Glomerular endothelial cell (primary cell): ENCODE data around the gene TF. TPM values are rescaled to one million over a fixed set of nuclear protein-coding genes. Genes with fewer than 3 reads are reported as not detected.

Experiments
- DNase-seq: peaks from one replicate; pipeline ENCODE4 v3.0.0-alpha.2; 2011; ENCODE audit warnings: low read depth, low spot score; ENCODE audit errors: extremely low read depth
- total RNA-seq: library from RNA; depleted of rRNA; stranded (reverse); fragments of >200 nt; gene quantifications from 2 replicates; pipeline ENCODE4 v1.2.3, GENCODE V29; 2015

The TF gene
- total RNA-seq, 1 donor from 2014 or later = 0.12 TPM

GRCh38 chr3:133833880-133834620 is 87.9 kb downstream of the TF start:
- no peak for DNase-seq

- DNase-seq = no peak
Measured at GRCh38 chr3:133834621-133835417, 88.6 kb downstream of the TF start.

DNA sequence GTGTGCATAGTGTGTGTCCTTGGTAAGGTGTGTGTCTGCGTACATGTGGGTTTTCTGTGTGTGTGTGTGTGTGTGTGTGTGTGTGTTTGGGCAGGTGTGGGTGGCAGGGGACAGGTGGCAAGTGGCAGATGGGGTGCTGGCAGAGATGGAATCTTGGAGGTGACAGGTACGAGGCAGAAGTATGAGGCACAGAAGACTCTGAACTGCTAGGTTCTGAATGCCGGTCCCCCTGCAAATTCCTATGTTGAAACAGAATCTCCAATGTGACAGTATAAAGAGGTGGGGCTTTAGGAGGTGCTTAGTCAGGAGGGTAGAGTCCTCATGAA is 89.2 kb downstream of the TF start:
- DNase-seq = no peak

DNA sequence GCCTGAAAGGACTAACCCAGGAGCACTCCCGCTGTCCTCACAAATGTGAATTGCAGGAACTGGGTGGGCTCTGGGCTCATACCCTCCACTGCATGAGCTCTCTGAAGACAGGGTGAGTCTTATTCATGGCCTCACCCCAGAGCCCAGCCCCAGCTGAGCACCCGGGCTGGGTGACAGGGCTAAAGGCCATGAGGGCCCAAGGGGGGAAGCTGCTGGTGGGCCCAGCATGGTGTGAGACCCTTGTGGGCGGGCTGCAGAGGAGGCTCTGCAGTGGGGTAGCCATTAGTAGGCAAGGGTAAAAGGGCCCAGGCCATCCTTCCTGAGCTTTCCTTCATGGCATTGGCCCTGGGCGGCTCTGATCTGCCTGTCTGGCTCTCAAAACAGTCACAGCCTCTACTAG is 89.8 kb downstream of the TF start:
- DNase-seq = no peak

- DNase-seq = no peak
Measured at GRCh38 chr3:133836497-133837158, 90.4 kb downstream of the TF start.

GRCh38 chr3:133837487-133838295 is 91.5 kb downstream of the TF start:
- DNase-seq = no peak

DNA sequence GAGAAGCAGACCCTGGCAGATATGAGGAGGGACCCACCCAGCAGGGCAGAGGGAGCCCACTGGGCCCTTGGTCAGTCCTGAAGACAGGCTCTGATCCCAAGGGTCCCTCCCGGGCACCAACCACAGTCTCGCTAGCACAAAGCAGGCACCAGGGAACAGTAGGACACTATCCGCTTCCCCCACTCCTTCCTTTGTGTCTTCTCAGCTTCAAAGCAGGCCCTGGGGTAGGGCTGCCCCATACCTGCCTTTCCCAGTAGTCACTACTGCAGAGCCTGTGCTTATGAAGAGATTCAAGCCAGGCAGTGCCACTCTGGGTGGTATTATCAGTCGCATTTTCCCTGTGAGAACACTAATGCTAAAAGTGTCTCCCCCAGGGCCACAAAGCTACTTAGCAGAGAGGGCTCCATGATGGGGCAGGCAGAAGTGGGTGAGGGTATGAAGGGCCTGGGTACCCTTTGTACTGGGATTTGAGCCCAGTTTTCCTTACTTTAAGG is 92.2 kb downstream of the TF start:
- no peak for DNase-seq

DNA sequence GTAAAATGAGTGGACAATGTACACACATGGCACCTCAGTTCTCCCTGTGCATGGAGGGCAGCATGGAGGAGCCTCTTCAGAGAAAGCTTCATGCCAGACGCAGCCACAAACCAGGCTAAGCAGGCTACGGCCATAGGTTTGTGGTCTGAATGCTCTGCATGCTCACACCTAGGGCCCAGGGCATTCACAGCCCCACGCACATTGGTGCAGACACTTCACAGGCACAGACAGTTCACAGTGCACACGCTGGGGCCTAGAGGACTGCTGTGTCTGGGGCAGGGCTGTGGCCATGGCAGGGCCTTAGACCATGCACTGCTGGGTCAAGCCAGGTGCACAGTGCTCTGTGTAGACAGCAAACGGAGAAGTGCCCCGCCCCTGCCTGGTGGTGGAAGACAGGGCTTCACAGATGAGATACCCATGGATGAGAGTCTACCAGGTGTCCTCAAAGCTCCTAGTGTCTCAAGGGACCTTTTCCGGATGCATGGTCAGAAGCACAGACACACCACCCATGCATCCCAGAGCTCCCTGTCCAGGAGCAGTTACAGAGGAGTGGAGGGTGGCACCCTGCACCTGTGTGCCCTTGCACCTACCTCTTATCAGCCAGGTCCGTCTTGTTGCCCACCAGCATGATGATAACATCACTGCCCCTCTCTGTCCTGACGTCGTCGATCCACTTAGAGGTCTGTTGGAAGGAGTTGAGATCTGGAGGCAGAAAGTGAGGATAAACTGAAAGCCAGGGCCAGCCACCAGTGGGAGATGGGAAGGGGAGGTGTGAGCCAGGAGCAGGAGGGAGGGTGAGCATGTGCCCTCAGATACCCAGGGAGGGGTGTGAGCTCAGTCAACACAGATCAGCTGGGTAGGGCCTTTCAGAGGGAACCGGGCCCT is 93.0 kb downstream of the TF start:
- no peak for DNase-seq

GRCh38 chr3:133840055-133840737 is 94.0 kb downstream of the TF start:
- no peak for DNase-seq

- no peak for DNase-seq
Measured at GRCh38 chr3:133840767-133841166, 94.6 kb downstream of the TF start.

DNA sequence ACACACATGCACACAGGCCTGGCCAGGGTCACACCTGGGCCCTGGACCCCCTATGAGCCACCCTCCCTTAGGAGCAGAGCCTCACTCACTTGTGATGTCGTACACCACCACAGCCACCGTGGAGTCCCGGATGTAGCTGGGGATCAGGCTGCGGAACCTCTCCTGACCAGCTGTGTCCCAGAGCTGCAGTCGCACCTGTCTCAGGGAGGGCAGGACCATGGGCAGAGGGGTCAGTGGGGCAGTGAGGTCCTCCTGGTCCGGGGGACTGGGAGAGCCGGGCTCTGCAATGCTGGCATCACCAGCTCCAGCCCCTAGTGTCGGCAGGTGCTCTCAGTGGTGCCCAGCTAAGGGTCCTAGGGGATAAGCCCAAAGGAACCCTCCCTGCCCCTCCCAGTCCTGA is 95.0 kb downstream of the TF start:
- DNase-seq = no peak

DNA sequence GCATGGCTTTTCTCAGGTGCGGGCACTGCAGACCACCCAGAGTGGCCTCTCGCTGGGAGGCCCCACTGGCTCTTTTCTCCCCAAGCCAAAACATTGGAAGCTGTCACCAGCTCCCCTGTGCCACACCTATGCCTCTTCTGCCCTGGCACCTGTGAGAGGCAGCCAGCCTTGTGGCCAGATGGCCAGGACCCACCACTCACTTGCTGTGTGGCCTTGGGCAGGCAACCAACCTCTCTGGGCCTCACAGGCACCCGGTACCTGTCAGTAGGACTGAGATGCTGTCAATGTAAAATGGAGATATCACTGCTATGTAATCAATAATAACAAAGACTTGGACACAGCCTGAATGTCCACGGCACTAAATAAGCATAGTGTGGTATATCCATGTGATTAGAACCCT is 96.0 kb downstream of the TF start:
- no peak for DNase-seq

GRCh38 chr3:133843634-133844033 is 97.4 kb downstream of the TF start:
- no peak for DNase-seq

DNA sequence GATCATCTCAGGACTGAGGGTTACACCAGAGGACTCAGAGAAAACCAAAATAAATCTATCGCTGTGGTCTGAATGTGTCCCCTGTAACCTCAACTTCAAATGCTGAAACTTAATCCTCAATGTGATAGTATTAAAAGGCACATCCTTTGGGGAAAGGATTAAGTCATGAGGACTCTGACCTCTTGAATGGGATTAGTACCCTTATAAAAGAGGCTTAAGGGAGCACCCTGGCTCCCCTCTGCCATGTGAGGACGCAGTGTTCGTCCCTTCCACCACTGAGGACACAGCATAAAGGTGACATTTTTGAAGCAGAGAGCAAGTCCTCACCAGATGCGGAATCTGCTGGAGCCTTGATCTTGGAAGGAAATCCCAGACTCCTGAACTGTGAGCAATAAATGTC is 98.9 kb downstream of the TF start:
- DNase-seq = no peak

Other genes starting within 250 kb of the TF start
- 173 and 189 TPM in 2 replicates for gene CDV3, start 172.7 kb upstream of the TF start, total RNA-seq
- gene TOPBP1, start 84.5 kb upstream of the TF start, total RNA-seq = 17.0 and 21.2 TPM in 2 replicates
- 40.1 and 49.5 TPM in 2 replicates for gene SRPRB, start 59.4 kb downstream of the TF start, total RNA-seq
- 3.8 and 4.3 TPM in 2 replicates for gene RAB6B, start 149.5 kb downstream of the TF start, total RNA-seq